Lower leg skin (tissue), 4 donors: ENCODE measurements around the gene PRG3. TPM values are rescaled to one million over a fixed set of nuclear protein-coding genes. Genes with fewer than 3 reads are reported as not detected.

ENCODE experiments used
- DNase-seq, 2 donors: peaks; one replicate each; pipeline ENCODE4 v3.0.0-alpha.2; 2019; ENCODE audit warnings: low spot score in 2 of 2
- H3K4me3 ChIP-seq: fragments of 200-600 bp; sonication (generic); 2 replicates; pipeline ENCODE4 v1.5.1; 2017; ENCODE audit warnings: mild to moderate bottlenecking, low read depth; ENCODE audit not compliant: poor library complexity, severe bottlenecking
- POLR2A ChIP-seq, 2 donors: fragments of 450-650 bp; IDR thresholded peaks; one replicate each; pipeline ENCODE4 v1.6.1; 2016 to 2017; ENCODE audit warnings: antibody characterized with exemption in 2 of 2, mild to moderate bottlenecking in 1 of 2, moderate library complexity in 1 of 2
- WGBS, 2 donors: methylation state at CpG; one replicate each; pipeline ENCODE4 v1.1.5; 2018; 5-methylcytosine and 5-hydroxymethylcytosine counted together
- intact Hi-C: fragments of 100-400 bp; cut with DNase I; formaldehyde crosslinking; loops from one replicate; pipeline ENCODE4 v1.15.0; 2023; ENCODE audit warnings: low total_unique reads
- total RNA-seq, 4 donors: library from RNA; depleted of rRNA; stranded (reverse); fragments of >200 nt; gene quantifications; one replicate each; pipeline ENCODE4 v1.1.0, GENCODE V29; 2016
- TF ChIP-seq, protein P1 (sequence below), 3 donors: fragments of 450-650 bp; IDR thresholded peaks; one replicate each; pipeline ENCODE4 v1.5.1; 2016; ENCODE audit warnings: antibody characterized with exemption in 3 of 3, mild to moderate bottlenecking in 3 of 3, moderate library complexity in 2 of 3

The PRG3 gene
- total RNA-seq, 4 donors from 2014 or later, result not detected

DNA sequence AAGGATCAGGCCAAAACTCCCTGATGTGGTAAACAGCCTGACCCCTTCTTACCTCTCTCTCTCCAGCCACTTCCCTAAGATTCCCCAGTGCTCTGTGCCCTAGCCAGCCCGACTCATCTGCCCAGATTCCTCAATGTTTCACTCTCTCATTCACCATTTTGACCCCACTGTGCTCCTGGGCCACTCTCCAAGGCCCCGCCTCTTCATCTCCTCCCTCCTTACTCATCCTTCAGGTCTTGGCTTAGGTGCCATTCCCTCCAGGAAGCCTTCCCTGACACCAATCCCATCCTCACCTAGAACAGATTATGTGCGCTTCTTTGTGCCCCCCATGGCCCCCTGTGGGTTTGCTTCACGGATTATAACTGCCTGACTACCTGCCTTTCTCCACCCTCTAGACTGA, 32.7 kb upstream of the PRG3 start:
- intact Hi-C loops, result no loop called here
- 78 to 83% methylated on average over 4 of the region's 4 CpGs for WGBS, 2 donors
- no peak overlapping the region for H3K4me3 ChIP-seq
- TF ChIP-seq, protein P1, sequence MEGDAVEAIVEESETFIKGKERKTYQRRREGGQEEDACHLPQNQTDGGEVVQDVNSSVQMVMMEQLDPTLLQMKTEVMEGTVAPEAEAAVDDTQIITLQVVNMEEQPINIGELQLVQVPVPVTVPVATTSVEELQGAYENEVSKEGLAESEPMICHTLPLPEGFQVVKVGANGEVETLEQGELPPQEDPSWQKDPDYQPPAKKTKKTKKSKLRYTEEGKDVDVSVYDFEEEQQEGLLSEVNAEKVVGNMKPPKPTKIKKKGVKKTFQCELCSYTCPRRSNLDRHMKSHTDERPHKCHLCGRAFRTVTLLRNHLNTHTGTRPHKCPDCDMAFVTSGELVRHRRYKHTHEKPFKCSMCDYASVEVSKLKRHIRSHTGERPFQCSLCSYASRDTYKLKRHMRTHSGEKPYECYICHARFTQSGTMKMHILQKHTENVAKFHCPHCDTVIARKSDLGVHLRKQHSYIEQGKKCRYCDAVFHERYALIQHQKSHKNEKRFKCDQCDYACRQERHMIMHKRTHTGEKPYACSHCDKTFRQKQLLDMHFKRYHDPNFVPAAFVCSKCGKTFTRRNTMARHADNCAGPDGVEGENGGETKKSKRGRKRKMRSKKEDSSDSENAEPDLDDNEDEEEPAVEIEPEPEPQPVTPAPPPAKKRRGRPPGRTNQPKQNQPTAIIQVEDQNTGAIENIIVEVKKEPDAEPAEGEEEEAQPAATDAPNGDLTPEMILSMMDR (IDR thresholded peaks at IDR 0.05), result no peak
- TF ChIP-seq POLR2A (IDR thresholded peaks at IDR 0.05), result no peak
- no peak for DNase-seq

DNA sequence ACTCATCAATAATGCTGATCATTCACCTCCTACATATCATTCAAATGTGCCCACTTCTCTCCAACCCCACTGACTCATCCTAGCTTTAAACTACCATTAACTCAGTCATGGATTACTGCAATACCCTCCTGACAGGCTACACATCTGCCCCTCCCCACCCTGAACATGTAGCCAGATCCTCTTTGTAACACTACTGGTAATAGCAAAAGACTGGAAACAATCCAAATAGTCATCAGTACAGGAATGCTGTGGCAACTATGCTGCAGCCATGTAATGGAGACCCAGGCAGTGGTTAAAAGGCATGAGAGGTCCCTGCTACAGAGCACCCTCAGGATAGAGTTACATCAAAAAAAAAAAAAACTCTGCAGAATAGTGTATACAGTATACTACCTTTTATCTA, 29.3 kb upstream of the PRG3 start:
- intact Hi-C loops, result no loop called here
- no peak for DNase-seq
- TF ChIP-seq, protein P1 (IDR thresholded peaks at IDR 0.05), result no peak
- no peak for TF ChIP-seq POLR2A (IDR thresholded peaks at IDR 0.05)

DNA sequence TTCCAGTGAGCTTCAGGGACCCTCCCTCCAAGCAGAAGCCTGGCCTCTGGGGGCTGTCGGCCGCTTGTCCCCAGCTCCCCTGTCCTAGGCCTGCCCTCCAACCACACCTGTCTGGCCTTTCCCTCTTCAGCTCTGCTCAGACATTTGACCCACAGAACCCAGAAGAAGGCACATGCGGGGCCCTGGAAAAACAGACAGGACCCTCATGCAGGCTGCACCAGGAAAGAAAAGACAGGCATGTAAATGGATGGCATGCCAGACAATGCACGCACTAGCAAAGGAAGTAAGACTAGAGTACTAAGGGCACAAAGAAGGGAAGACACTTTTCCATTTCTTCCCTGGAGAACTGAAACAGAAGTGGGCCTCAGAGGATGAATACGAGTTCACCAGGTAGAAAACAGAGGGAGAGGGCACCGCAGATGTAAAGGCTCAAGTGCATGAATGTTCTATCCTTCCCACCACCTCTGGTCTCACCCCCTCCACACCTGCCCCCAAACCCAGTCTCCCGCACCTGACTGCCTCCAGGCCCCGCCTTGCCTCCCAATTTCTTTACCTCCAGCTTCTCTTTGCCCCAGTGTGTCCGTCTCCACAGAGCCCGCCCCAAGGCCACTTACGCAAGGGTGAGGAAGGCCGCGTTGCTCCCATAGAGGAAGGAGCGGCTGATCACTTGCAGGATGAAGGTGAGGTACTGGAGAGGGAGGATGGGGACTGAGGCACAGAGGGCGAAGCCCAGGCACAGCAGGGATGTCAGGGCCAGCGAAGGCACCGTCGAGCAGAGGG, 28.6 kb upstream of the PRG3 start:
- intact Hi-C loops, result no loop called here
- 93 to 95% methylated on average over 18 of the region's 18 CpGs for whole genome bisulfite sequencing, 2 donors
- TF ChIP-seq POLR2A (IDR thresholded peaks at IDR 0.05), result no peak
- TF ChIP-seq, protein P1 (IDR thresholded peaks at IDR 0.05), result no peak
- no peak for DNase-seq
- H3K4me3 ChIP-seq, result no peak overlapping the region

More for the DNA sequence above, 29.3 kb upstream of the PRG3 start:
- no peak overlapping the region for H3K4me3 ChIP-seq

DNA sequence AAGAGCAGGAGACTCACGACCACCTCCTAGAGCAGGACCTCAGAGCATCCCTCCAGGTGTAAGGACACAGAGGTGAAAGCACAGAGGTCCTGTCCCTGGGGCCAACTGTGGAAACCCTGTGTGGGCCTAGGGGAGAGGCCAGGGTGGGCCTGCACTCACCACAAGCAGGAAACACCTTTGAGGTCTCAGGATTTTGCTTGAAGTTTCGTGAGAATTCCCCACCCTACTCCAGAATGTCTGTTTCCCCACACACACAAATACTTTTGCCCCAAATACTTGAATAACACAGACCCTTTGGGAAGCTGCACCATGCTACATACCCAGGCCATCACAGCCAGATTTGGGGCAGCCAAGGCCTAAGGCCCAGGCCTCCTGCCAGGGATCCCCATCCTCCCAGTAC, 27.8 kb upstream of the PRG3 start:
- intact Hi-C loops, result no loop called here
- DNase-seq, result no peak
- no peak overlapping the region for H3K4me3 ChIP-seq
- no peak for TF ChIP-seq POLR2A (IDR thresholded peaks at IDR 0.05)
- TF ChIP-seq, protein P1 (IDR thresholded peaks at IDR 0.05), result no peak
- WGBS, 2 donors, result 66 to 92% methylated on average over 2 of the region's 2 CpGs

DNA sequence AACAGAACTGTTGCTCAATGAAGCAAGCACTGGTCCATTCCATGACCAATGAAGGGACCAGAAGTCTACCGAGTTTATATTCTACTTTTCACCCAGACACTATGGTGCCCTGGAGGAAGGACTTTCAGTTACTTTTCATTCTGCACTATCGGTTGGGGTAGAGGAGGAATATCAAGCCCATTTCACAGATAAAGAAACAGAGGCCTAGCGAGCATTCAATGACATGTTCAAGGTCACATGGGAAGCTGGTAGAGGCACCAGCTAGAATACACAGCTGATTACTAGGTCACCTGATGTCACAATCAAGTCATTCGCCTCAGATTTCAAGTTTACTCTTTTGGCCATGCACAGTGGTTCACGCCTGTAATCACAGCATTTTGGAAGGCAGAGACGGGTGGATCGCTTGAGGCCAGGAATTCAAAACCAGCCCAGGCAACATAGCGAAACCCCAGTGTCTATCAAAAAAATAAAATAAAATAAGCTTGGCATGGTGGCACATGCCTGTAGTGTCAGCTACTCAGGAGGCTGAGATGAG, 27.1 kb upstream of the PRG3 start:
- intact Hi-C loops, result no loop called here
- TF ChIP-seq, protein P1 (IDR thresholded peaks at IDR 0.05), result no peak
- TF ChIP-seq POLR2A (IDR thresholded peaks at IDR 0.05), result no peak
- WGBS, 2 donors, result 80 to 83% methylated on average over 8 of the region's 8 CpGs

More for the DNA sequence above, 27.1 kb upstream of the PRG3 start:
- no peak for DNase-seq
- H3K4me3 ChIP-seq, result no peak overlapping the region
